ENCODE data around the gene BACE1-AS.

GRCh38 chr11:117309310-117309709, 18.2 kb downstream of the BACE1-AS start:
- TF ChIP-seq, protein P1, sequence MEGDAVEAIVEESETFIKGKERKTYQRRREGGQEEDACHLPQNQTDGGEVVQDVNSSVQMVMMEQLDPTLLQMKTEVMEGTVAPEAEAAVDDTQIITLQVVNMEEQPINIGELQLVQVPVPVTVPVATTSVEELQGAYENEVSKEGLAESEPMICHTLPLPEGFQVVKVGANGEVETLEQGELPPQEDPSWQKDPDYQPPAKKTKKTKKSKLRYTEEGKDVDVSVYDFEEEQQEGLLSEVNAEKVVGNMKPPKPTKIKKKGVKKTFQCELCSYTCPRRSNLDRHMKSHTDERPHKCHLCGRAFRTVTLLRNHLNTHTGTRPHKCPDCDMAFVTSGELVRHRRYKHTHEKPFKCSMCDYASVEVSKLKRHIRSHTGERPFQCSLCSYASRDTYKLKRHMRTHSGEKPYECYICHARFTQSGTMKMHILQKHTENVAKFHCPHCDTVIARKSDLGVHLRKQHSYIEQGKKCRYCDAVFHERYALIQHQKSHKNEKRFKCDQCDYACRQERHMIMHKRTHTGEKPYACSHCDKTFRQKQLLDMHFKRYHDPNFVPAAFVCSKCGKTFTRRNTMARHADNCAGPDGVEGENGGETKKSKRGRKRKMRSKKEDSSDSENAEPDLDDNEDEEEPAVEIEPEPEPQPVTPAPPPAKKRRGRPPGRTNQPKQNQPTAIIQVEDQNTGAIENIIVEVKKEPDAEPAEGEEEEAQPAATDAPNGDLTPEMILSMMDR (IDR thresholded peaks at IDR 0.05), result no peak
- TF ChIP-seq POLR2A (IDR thresholded peaks at IDR 0.05), result no peak
